ENCODE results near the gene XG. TPM values are rescaled to one million over a fixed set of nuclear protein-coding genes. Genes with fewer than 3 reads are reported as not detected.

The XG gene
- total and polyA plus RNA-seq, 2 donors (not counting 1 experiment from before 2014, with no cell fraction given): 3.6 to 4.1 TPM

DNA sequence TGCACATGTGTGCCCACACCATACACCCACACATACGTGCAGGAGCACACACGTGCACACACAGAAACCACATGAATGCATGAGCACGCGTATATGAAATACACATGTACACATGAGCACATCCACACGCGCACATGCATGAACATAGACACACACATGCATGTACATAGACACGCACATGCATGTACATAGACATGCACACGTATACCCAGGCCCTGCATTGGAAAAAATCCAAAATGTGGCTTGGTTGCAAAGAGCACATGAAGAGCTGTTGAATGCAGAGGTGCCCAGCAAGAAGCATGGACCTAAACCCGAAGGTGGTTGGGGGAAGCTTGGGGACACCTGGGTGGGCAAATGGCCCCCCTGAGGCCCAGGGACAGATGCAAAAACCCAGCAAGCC lies 42.3 kb upstream of the XG start:
- Histone ChIP-seq H3K27ac (ENCODE audit: insufficient read depth, low read length) (peak overlapping the region; percentile 92), H3K9ac (ENCODE audit: insufficient read depth, low read length) (no peak overlapping the region), H3K4me1 (ENCODE audit: control insufficient read depth, extremely low read depth, insufficient read depth, low read length) (peaks cover 31% of the 10 kb centered on the region), H2AFZ (ENCODE audit: low read length) (no peak overlapping the region), H3K79me2 (ENCODE audit: control insufficient read depth, insufficient read depth, low read length) (peaks cover 85% of the 10 kb centered on the region), H3K4me3 (replicated peaks in 1 of 4; ENCODE audit: control extremely low read depth in 1 of 4, insufficient read depth in 1 of 4, low read depth in 3 of 4, low read length in 4 of 4) (no peak overlapping the region), H3K9me3 (ENCODE audit: control insufficient read depth, insufficient read depth, low read depth, low read length) (no peaks in the 10 kb centered on the region), H3K27me3 (ENCODE audit: control insufficient read depth, insufficient read depth, low read length) (no peaks in the 10 kb centered on the region), H4K20me1 (ENCODE audit: control insufficient read depth, extremely low read depth, insufficient read depth, low read length) (peaks cover 4% of the 10 kb centered on the region), H3K36me3 (ENCODE audit: control insufficient read depth, insufficient read depth, low read length) (peaks cover 4% of the 10 kb centered on the region), H3K4me2 (ENCODE audit: extremely low read depth, insufficient read depth, low read length) (peak overlapping the region; percentile 72)
- no peak for DNase-seq (ENCODE audit: low read depth in 2 of 2)
- TF ChIP-seq, protein P1, sequence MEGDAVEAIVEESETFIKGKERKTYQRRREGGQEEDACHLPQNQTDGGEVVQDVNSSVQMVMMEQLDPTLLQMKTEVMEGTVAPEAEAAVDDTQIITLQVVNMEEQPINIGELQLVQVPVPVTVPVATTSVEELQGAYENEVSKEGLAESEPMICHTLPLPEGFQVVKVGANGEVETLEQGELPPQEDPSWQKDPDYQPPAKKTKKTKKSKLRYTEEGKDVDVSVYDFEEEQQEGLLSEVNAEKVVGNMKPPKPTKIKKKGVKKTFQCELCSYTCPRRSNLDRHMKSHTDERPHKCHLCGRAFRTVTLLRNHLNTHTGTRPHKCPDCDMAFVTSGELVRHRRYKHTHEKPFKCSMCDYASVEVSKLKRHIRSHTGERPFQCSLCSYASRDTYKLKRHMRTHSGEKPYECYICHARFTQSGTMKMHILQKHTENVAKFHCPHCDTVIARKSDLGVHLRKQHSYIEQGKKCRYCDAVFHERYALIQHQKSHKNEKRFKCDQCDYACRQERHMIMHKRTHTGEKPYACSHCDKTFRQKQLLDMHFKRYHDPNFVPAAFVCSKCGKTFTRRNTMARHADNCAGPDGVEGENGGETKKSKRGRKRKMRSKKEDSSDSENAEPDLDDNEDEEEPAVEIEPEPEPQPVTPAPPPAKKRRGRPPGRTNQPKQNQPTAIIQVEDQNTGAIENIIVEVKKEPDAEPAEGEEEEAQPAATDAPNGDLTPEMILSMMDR (conservative IDR thresholded peaks at IDR 0.05 in 1 of 2, IDR thresholded peaks at IDR 0.05 in 1 of 2; ENCODE audit: low read depth in 1 of 2, low read length in 2 of 2): no peak
- TF ChIP-seq EZH2 (IDR thresholded peaks at IDR 0.05; ENCODE audit: low read length, missing control alignments): no peak

DNA sequence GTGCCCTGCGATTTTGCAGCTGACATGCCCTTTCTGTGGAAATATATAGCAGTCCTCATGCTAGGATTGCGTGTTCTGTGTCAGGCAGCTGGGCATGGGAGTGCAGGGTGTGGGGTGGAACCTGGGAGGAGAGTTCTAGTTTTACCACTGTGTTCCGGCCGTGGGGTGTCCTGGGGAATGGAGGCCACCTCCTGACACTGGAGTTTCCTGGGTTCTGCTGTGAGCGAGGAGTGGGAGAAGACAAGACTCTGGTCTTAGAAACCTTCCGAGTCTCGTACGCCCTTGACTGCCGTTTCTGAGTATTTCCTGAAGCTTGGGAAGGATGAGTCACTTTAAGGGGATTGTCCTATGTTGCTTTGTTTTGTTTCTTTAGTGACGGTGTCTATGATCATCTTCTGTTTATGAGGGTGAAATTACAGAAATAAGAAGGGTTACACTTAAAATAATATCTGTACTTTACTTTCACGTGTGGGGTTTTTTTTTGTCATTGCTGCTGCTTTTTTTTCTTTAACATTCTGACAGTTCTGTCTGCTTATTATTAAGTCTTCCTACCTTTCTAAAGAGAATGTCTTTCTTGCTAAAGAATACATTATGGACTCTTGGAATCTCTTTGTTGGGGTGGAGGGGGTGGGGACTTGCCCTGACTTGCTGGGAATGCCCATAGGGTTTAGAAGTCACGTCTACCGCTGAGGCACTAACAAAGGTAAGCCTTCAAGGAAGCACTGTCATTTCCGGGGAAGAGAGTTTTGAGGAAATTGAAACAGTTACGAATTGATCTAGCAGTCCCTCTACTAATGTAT lies 41.6 kb upstream of the XG start:
- Histone ChIP-seq H3K9ac (ENCODE audit: insufficient read depth, low read length) (peak overlapping the region; percentile 70), H3K79me2 (ENCODE audit: control insufficient read depth, insufficient read depth, low read length) (peaks cover 85% of the 10 kb centered on the region), H3K4me2 (ENCODE audit: extremely low read depth, insufficient read depth, low read length) (peak overlapping the region; percentile 73), H3K4me3 (replicated peaks in 1 of 4; ENCODE audit: control extremely low read depth in 1 of 4, insufficient read depth in 1 of 4, low read depth in 3 of 4, low read length in 4 of 4) (peak overlapping the region in 2 of 4 experiments; percentile 3 to 28), H4K20me1 (ENCODE audit: control insufficient read depth, extremely low read depth, insufficient read depth, low read length) (peaks cover 4% of the 10 kb centered on the region), H3K4me1 (ENCODE audit: control insufficient read depth, extremely low read depth, insufficient read depth, low read length) (peaks cover 27% of the 10 kb centered on the region), H3K9me3 (ENCODE audit: control insufficient read depth, insufficient read depth, low read depth, low read length) (no peaks in the 10 kb centered on the region), H3K36me3 (ENCODE audit: control insufficient read depth, insufficient read depth, low read length) (peaks cover 4% of the 10 kb centered on the region), H3K27ac (ENCODE audit: insufficient read depth, low read length) (peak overlapping the region; percentile 92), H3K27me3 (ENCODE audit: control insufficient read depth, insufficient read depth, low read length) (no peaks in the 10 kb centered on the region), H2AFZ (ENCODE audit: low read length) (no peak overlapping the region)
- DNase-seq (ENCODE audit: low read depth in 2 of 2): peak; percentile 72 to 74
- TF ChIP-seq EZH2 (IDR thresholded peaks at IDR 0.05; ENCODE audit: low read length, missing control alignments): no peak
- TF ChIP-seq, protein P1 (conservative IDR thresholded peaks at IDR 0.05 in 1 of 2, IDR thresholded peaks at IDR 0.05 in 1 of 2; ENCODE audit: low read depth in 1 of 2, low read length in 2 of 2): no peak

DNA sequence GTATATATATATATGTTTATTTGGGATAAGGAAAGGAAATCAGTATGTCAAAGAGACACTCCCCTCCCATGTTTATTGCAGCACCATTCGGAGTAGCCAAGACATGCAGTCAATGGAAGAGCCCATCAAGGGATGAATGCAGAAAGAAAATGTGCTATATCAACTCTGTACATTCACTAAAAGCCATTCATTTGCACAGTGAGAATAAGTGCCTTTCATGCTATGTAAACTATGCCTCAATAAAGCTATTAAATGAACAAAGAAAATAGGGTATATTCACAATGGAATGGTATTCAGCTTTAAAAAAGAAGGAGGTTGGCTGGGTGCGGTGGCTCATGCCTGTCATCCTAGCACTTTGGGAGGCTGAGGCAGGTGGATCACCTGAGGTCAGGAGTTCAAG lies 40.4 kb upstream of the XG start:
- H3K9ac ChIP-seq (ENCODE audit: insufficient read depth, low read length): no peak overlapping the region
- no peak overlapping the region for H3K4me2 ChIP-seq (ENCODE audit: extremely low read depth, insufficient read depth, low read length)
- no peaks in the 10 kb centered on the region for H3K27me3 ChIP-seq (ENCODE audit: control insufficient read depth, insufficient read depth, low read length)
- H3K79me2 ChIP-seq (ENCODE audit: control insufficient read depth, insufficient read depth, low read length): peaks cover 80% of the 10 kb centered on the region
- H4K20me1 ChIP-seq (ENCODE audit: control insufficient read depth, extremely low read depth, insufficient read depth, low read length): peaks cover 4% of the 10 kb centered on the region
- TF ChIP-seq, protein P1 (conservative IDR thresholded peaks at IDR 0.05 in 1 of 2, IDR thresholded peaks at IDR 0.05 in 1 of 2; ENCODE audit: low read depth in 1 of 2, low read length in 2 of 2): no peak
- no peak for TF ChIP-seq EZH2 (IDR thresholded peaks at IDR 0.05; ENCODE audit: low read length, missing control alignments)
- no peak overlapping the region for H3K4me3 ChIP-seq (replicated peaks in 1 of 4; ENCODE audit: control extremely low read depth in 1 of 4, insufficient read depth in 1 of 4, low read depth in 3 of 4, low read length in 4 of 4)
- H3K36me3 ChIP-seq (ENCODE audit: control insufficient read depth, insufficient read depth, low read length): peaks cover 4% of the 10 kb centered on the region
- H3K9me3 ChIP-seq (ENCODE audit: control insufficient read depth, insufficient read depth, low read depth, low read length): no peaks in the 10 kb centered on the region
- no peak overlapping the region for H3K27ac ChIP-seq (ENCODE audit: insufficient read depth, low read length)
- no peak overlapping the region for H2AFZ ChIP-seq (ENCODE audit: low read length)
- peaks cover 25% of the 10 kb centered on the region for H3K4me1 ChIP-seq (ENCODE audit: control insufficient read depth, extremely low read depth, insufficient read depth, low read length)
- DNase-seq (ENCODE audit: low read depth in 2 of 2): no peak

Measured in fibroblast of lung (primary cell).